H1 (cell line): ENCODE measurements around the gene FXYD3. TPM values are rescaled to one million over a fixed set of nuclear protein-coding genes. Genes with fewer than 3 reads are reported as not detected.

ENCODE experiments used
- CTCF ChIA-PET: fragments of 300-600 bp; sonication (Branson Sonifier 250); formaldehyde crosslinking; loops from one replicate; lab custom pipeline; 2021; ENCODE audit not compliant: partially characterized antibody; lab: Charles Lee
- POLR2A ChIA-PET: fragments of 300-600 bp; sonication (Branson Sonifier 250); formaldehyde crosslinking; loops from one replicate; lab custom pipeline; 2021; ENCODE audit warnings: inconsistent platforms; ENCODE audit not compliant: partially characterized antibody; lab: Charles Lee
- DNase-seq, 2 experiments: peaks; one replicate each; pipeline versions ENCODE4 v3.0.0 to v3.0.0-alpha.2; 2010 to 2022; ENCODE audit warnings: low spot score in 2 of 2, low read depth in 1 of 2, mixed read lengths in 1 of 2
- FAIRE-seq: peaks from 2 replicates; lab custom pipeline; 2011; peaks lifted over from hg19 to GRCh38; lab: Jason Lieb, UNC
- H2AFZ ChIP-seq: 2 replicates; pipeline ENCODE4 v1.8.1; 2012; ENCODE audit warnings: low read length, inconsistent platforms
- H2AK5ac ChIP-seq: 2 replicates; pipeline ENCODE4 v1.6.1; 2013; ENCODE audit warnings: low read depth, low read length
- H2BK120ac ChIP-seq: replicated peaks from 2 replicates; pipeline ENCODE3; 2013; ENCODE audit warnings: low read depth, low read length, inconsistent platforms
- H2BK12ac ChIP-seq: 2 replicates; pipeline ENCODE4 v1.6.1; 2013; ENCODE audit warnings: low read depth, low read length
- H2BK15ac ChIP-seq: 2 replicates; pipeline ENCODE4 v1.6.1; 2013; ENCODE audit warnings: low read length
- H2BK20ac ChIP-seq: 2 replicates; pipeline ENCODE4 v1.6.1; 2013; ENCODE audit warnings: low read length
- H2BK5ac ChIP-seq: 2 replicates; pipeline ENCODE4 v1.6.1; 2013; ENCODE audit warnings: low read depth, low read length
- H3K14ac ChIP-seq: 2 replicates; pipeline ENCODE4 v1.6.1; 2013; ENCODE audit warnings: inconsistent platforms; ENCODE audit not compliant: insufficient read length
- H3K18ac ChIP-seq: 2 replicates; pipeline ENCODE4 v1.6.1; 2013; ENCODE audit warnings: low read length; ENCODE audit errors: extremely low read depth
- H3K23ac ChIP-seq: 2 replicates; pipeline ENCODE4 v1.6.1; 2013; ENCODE audit warnings: inconsistent platforms; ENCODE audit not compliant: insufficient read length
- H3K23me2 ChIP-seq: 2 replicates; pipeline ENCODE4 v1.6.1; 2013; ENCODE audit warnings: low read depth, low read length
- H3K27ac ChIP-seq: 2 replicates; pipeline ENCODE4 v1.6.1; 2011; ENCODE audit warnings: low read depth, low read length, inconsistent platforms
- H3K27me3 ChIP-seq, 4 experiments: replicated peaks in 1 of 4; 1 replicate in 1 of 4; 2 replicates in 3 of 4; pipeline versions ENCODE4 v1.6.1 to v1.8.1; 2011 to 2013; ENCODE audit warnings: low read length in 3 of 4, mild to moderate bottlenecking in 3 of 4, inconsistent platforms in 2 of 4, mixed read lengths in 2 of 4, moderate library complexity in 1 of 4; ENCODE audit not compliant: control insufficient read depth in 3 of 4, insufficient read depth in 3 of 4; ENCODE audit errors: extremely low read depth in 1 of 4
- H3K36me3 ChIP-seq, 4 experiments: 2 replicates each; pipeline versions ENCODE4 v1.6.1 to v1.8.1; 2011 to 2013; ENCODE audit warnings: mild to moderate bottlenecking in 4 of 4, low read length in 3 of 4, moderate library complexity in 2 of 4, control low read depth in 1 of 4, inconsistent platforms in 1 of 4; ENCODE audit not compliant: insufficient read depth in 4 of 4, control insufficient read depth in 2 of 4
- H3K4ac ChIP-seq: replicated peaks from 2 replicates; pipeline ENCODE3; 2013; ENCODE audit warnings: low read length, low read depth, mixed read lengths, inconsistent platforms; ENCODE audit not compliant: insufficient read length
- H3K4me1 ChIP-seq, 4 experiments: replicated peaks in 1 of 4; 1 replicate in 1 of 4; 2 replicates in 3 of 4; pipeline versions ENCODE4 v1.6.1 to v1.8.1; 2011 to 2013; ENCODE audit warnings: low read length in 3 of 4, inconsistent platforms in 2 of 4, mixed read lengths in 1 of 4; ENCODE audit not compliant: insufficient read depth in 4 of 4, control insufficient read depth in 3 of 4
- H3K4me2 ChIP-seq, 2 experiments: 2 replicates each; pipeline versions ENCODE4 v1.6.1 to v1.8.1; 2011 to 2013; ENCODE audit warnings: low read depth in 2 of 2, low read length in 2 of 2, control low read depth in 1 of 2, inconsistent platforms in 1 of 2, mild to moderate bottlenecking in 1 of 2; ENCODE audit not compliant: insufficient read depth in 1 of 2
- H3K4me3 ChIP-seq, 4 experiments: fragments of 200-600, 300-600 bp in 1 of 4; sonication (generic), shearing (Covaris generic), sonication (Bioruptor Twin) in 1 of 4; 2 replicates each; pipeline versions ENCODE4 v1.5.1 to v1.8.1; 2011 to 2016; ENCODE audit warnings: low read length in 4 of 4, low read depth in 3 of 4, control low read depth in 2 of 4, inconsistent platforms in 2 of 4, mild to moderate bottlenecking in 2 of 4, mixed read lengths in 1 of 4, moderate library complexity in 1 of 4; ENCODE audit not compliant: insufficient read depth in 2 of 4; ENCODE audit errors: extremely low read depth in 1 of 4
- H3K56ac ChIP-seq: replicated peaks from 2 replicates; pipeline ENCODE3; 2013; ENCODE audit warnings: low read depth, mild to moderate bottlenecking, mixed read lengths, low read length, inconsistent platforms; ENCODE audit not compliant: insufficient read length
- H3K79me1 ChIP-seq: 2 replicates; pipeline ENCODE4 v1.6.1; 2013; ENCODE audit warnings: low read depth, low read length, control low read depth
- H3K79me2 ChIP-seq, 2 experiments: 2 replicates each; pipeline versions ENCODE4 v1.6.1 to v1.8.1; 2012 to 2013; ENCODE audit warnings: low read length in 2 of 2, mild to moderate bottlenecking in 2 of 2, inconsistent platforms in 1 of 2; ENCODE audit not compliant: insufficient read depth in 2 of 2, control insufficient read depth in 1 of 2
- H3K9ac ChIP-seq, 4 experiments: replicated peaks in 1 of 4; 1 replicate in 1 of 4; 2 replicates in 3 of 4; pipeline versions ENCODE4 v1.6.1 to v1.8.1; 2011 to 2013; ENCODE audit warnings: low read depth in 3 of 4, low read length in 3 of 4, control low read depth in 2 of 4, mild to moderate bottlenecking in 2 of 4, moderate library complexity in 2 of 4, inconsistent platforms in 1 of 4; ENCODE audit errors: extremely low read depth in 1 of 4
- H3K9me3 ChIP-seq, 2 experiments: 2 replicates each; pipeline versions ENCODE4 v1.6.1 to v1.8.1; 2012 to 2013; ENCODE audit warnings: mild to moderate bottlenecking in 2 of 2, moderate library complexity in 2 of 2, control low read depth in 1 of 2, inconsistent platforms in 1 of 2, low read depth in 1 of 2, low read length in 1 of 2, mixed read lengths in 1 of 2; ENCODE audit not compliant: insufficient read depth in 2 of 2
- H4K20me1 ChIP-seq, 2 experiments: replicated peaks in 1 of 2; 2 replicates each; pipeline versions ENCODE3 to v1.8.1; 2011 to 2013; ENCODE audit warnings: inconsistent platforms in 2 of 2, low read length in 2 of 2, mild to moderate bottlenecking in 1 of 2; ENCODE audit not compliant: insufficient read depth in 2 of 2, control insufficient read depth in 1 of 2
- H4K5ac ChIP-seq: 2 replicates; pipeline ENCODE4 v1.6.1; 2013; ENCODE audit warnings: low read length, low read depth, mixed read lengths, inconsistent platforms; ENCODE audit not compliant: insufficient read length
- H4K8ac ChIP-seq: 2 replicates; pipeline ENCODE4 v1.8.0; 2013; ENCODE audit warnings: mild to moderate bottlenecking, moderate library complexity, low read length, inconsistent platforms; ENCODE audit not compliant: insufficient read depth; ENCODE audit errors: extremely low read depth
- H4K91ac ChIP-seq: replicated peaks from 2 replicates; pipeline ENCODE3; 2013; ENCODE audit warnings: low read length, mixed read lengths, inconsistent platforms; ENCODE audit not compliant: insufficient read length
- ATF3 ChIP-seq: IDR thresholded peaks from 2 replicates; pipeline ENCODE4 v1.6.1; 2011; ENCODE audit warnings: low read depth, mild to moderate bottlenecking, low read length; ENCODE audit not compliant: insufficient read depth
- CBX8 ChIP-seq: fragments of 300-800, 300-1000 bp; sonication (generic); IDR thresholded peaks from 2 replicates; pipeline ENCODE4 v1.7.1; 2016; ENCODE audit warnings: low read depth, low read length, borderline replicate concordance
- EZH2 ChIP-seq: fragments of 200-600 bp; sonication (generic); IDR thresholded peaks from 2 replicates; pipeline ENCODE4 v1.7.1; 2012; ENCODE audit warnings: low read depth, mild to moderate bottlenecking, moderate library complexity, low read length, inconsistent platforms; ENCODE audit not compliant: severe bottlenecking
- JUN ChIP-seq: IDR thresholded peaks from 2 replicates; pipeline ENCODE4 v1.6.1; 2011; ENCODE audit warnings: low read depth, mild to moderate bottlenecking, improper control_type of control experiment, low read length
- JUND ChIP-seq: IDR thresholded peaks from 2 replicates; pipeline ENCODE4 v1.6.1; 2011; ENCODE audit warnings: mild to moderate bottlenecking, improper control_type of control experiment, low read length
- POLR2AphosphoS5 ChIP-seq: IDR thresholded peaks from 2 replicates; pipeline ENCODE4 v1.6.1; 2011; ENCODE audit warnings: low read depth, low read length
- SAP30 ChIP-seq: fragments of 300-600 bp; sonication (generic); IDR thresholded peaks from 2 replicates; pipeline ENCODE4 v1.7.1; 2012; ENCODE audit warnings: low read length, moderate library complexity, mild to moderate bottlenecking, inconsistent platforms; ENCODE audit not compliant: insufficient read depth, insufficient replicate concordance
- SRF ChIP-seq: IDR thresholded peaks from 2 replicates; pipeline ENCODE4 v1.6.1; 2011; ENCODE audit warnings: mild to moderate bottlenecking, low read depth, low read length, moderate library complexity
- TBP ChIP-seq: IDR thresholded peaks from 2 replicates; pipeline ENCODE4 v1.6.1; 2011; ENCODE audit warnings: low read depth, low read length, improper control_type of control experiment
- TEAD4 ChIP-seq: IDR thresholded peaks from 2 replicates; pipeline ENCODE4 v1.6.1; 2012; ENCODE audit warnings: low read depth, low read length, inconsistent platforms, mixed read lengths
- ZNF274 ChIP-seq: IDR thresholded peaks from 2 replicates; pipeline ENCODE4 v1.7.0; 2012; ENCODE audit warnings: low read length, borderline replicate concordance; ENCODE audit errors: extremely low read depth
- WGBS, 2 experiments: shearing (Covaris generic) in 1 of 2; methylation state at CpG; one replicate each; pipeline versions ENCODE4 v1.1.6 to v1.1.7; 2013 to 2015; ENCODE audit warnings: low lambda C conversion rate in 2 of 2, mixed read lengths in 2 of 2, inconsistent platforms in 1 of 2, low coverage in 1 of 2, missing lambda C conversion rate in 1 of 2; ENCODE audit not compliant: insufficient replicate concordance in 2 of 2, insufficient coverage in 1 of 2, insufficient read length in 1 of 2; ENCODE audit errors: extremely low coverage in 1 of 2, missing lambda C conversion rate in 1 of 2; 5-methylcytosine and 5-hydroxymethylcytosine counted together
- polyA plus RNA-seq, 7 experiments: library from polyadenylated mRNA; depleted of rRNA in 3 of 7; stranded (reverse) in 5 of 7; unstranded in 2 of 7; fragments of >200 nt in 5 of 7; fragments of 200-250 nt in 2 of 7; gene quantifications; 1 replicate in 5 of 7; 2 replicates in 1 of 7; 4 replicates in 1 of 7; pipeline versions ENCODE4 v1.2.1 to v1.2.3, GENCODE V29; 2011 to 2013; ENCODE audit warnings: missing spikeins in 2 of 7, mixed read lengths in 2 of 7
- total RNA-seq: library from RNA; stranded (reverse); fragmentation: NEBNext Ultra II Directional; extraction: Animal tissue kit (Norgen Biotek cat#: 25700); gene quantifications from 2 replicates; pipeline ENCODE4 v1.2.1, GENCODE V29; 2021
- TF ChIP-seq, protein P1 (sequence below): IDR thresholded peaks from 2 replicates; pipeline ENCODE4 v1.6.1; 2012; ENCODE audit warnings: inconsistent platforms

The FXYD3 gene
- total and polyA plus RNA-seq, 2 of the 8 experiments (the other 6 are each of a cell fraction or from before 2014, with no cell fraction given), result 0.33 TPM; not detected in 1

GRCh38 chr19:35170359-35171061 lies 54.9 kb downstream of the FXYD3 start:
- no peak overlapping the region for H2BK12ac ChIP-seq
- no peak overlapping the region for H2BK20ac ChIP-seq
- H2AK5ac ChIP-seq, result no peak overlapping the region
- H4K91ac ChIP-seq, result no peak overlapping the region
- WGBS, 2 experiments, result 91% methylated on average over 7 of the region's 7 CpGs; no CpG with 5 or more reads in 1 of the 2 experiments
- no peaks in the 10 kb centered on the region; the same call in 1 of the 2 replicates for H3K79me1 ChIP-seq
- H3K4ac ChIP-seq, result no peak overlapping the region
- no peaks in the 10 kb centered on the region for H3K4me1 ChIP-seq
- peaks cover 5 to 23% (median 17%) of the 10 kb centered on the region in 4 experiments; a peak in 6 of 8 replicates for H3K36me3 ChIP-seq
- no peak overlapping the region for H3K14ac ChIP-seq
- H2AFZ ChIP-seq, result no peak overlapping the region
- no peak overlapping the region for H3K9ac ChIP-seq
- DNase-seq (no peak), FAIRE-seq (no peak)
- H4K5ac ChIP-seq, result no peak overlapping the region
- no peak overlapping the region for H4K8ac ChIP-seq
- no peak overlapping the region for H2BK15ac ChIP-seq
- no peaks in the 10 kb centered on the region for H3K23me2 ChIP-seq
- H4K20me1 ChIP-seq, result no peaks in the 10 kb centered on the region
- H3K23ac ChIP-seq, result no peak overlapping the region
- H2BK120ac ChIP-seq, result no peak overlapping the region
- POLR2A ChIA-PET, result interaction anchor here (0.9 to 3.9 kb wide), 8 partner anchors 11 to 77 kb away, joined by 3 to 28 read pairs (median 3); no protein-coding TSS in a partner anchor
- H2BK5ac ChIP-seq, result no peak overlapping the region
- no peak overlapping the region for H3K4me3 ChIP-seq
- 0 out of 4 replicates have a peak, but pooled peaks cover 0 to 2% of the 10 kb centered on the region in 2 experiments for H3K9me3 ChIP-seq
- no peak overlapping the region for H3K4me2 ChIP-seq
- CTCF ChIA-PET, result interaction anchor here (1.2 to 1.7 kb wide), 3 partner anchors 9 to 56 kb away, joined by 3 to 4 read pairs (median 3); no protein-coding TSS in a partner anchor
- no peak overlapping the region for H3K27ac ChIP-seq
- no peaks in the 10 kb centered on the region for H3K27me3 ChIP-seq
- H3K79me2 ChIP-seq, result no peaks in the 10 kb centered on the region
- H3K18ac ChIP-seq, result no peak overlapping the region
- no peak overlapping the region for H3K56ac ChIP-seq
- TF ChIP-seq SRF (no peak), SAP30 (no peak), TBP (no peak), ATF3 (no peak), POLR2AphosphoS5 (no peak), ZNF274 (no peak), EZH2 (no peak), CBX8 (no peak), JUND (no peak), TEAD4 (no peak), JUN (no peak)
- TF ChIP-seq, protein P1, sequence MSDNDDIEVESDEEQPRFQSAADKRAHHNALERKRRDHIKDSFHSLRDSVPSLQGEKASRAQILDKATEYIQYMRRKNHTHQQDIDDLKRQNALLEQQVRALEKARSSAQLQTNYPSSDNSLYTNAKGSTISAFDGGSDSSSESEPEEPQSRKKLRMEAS, result no peak
